Bronchial smooth muscle cell (primary cell): Measurements from ENCODE around the gene KIF1C. TPM values are rescaled to one million over a fixed set of nuclear protein-coding genes. Genes with fewer than 3 reads are reported as not detected.

Experiments
- total RNA-seq: library from RNA; depleted of rRNA; stranded (reverse); fragments of >200 nt; gene quantifications from 2 replicates; pipeline ENCODE4 v1.2.1, GENCODE V29; 2014

Gene KIF1C
- total RNA-seq = 70.3 and 76.3 TPM in 2 replicates

DNA sequence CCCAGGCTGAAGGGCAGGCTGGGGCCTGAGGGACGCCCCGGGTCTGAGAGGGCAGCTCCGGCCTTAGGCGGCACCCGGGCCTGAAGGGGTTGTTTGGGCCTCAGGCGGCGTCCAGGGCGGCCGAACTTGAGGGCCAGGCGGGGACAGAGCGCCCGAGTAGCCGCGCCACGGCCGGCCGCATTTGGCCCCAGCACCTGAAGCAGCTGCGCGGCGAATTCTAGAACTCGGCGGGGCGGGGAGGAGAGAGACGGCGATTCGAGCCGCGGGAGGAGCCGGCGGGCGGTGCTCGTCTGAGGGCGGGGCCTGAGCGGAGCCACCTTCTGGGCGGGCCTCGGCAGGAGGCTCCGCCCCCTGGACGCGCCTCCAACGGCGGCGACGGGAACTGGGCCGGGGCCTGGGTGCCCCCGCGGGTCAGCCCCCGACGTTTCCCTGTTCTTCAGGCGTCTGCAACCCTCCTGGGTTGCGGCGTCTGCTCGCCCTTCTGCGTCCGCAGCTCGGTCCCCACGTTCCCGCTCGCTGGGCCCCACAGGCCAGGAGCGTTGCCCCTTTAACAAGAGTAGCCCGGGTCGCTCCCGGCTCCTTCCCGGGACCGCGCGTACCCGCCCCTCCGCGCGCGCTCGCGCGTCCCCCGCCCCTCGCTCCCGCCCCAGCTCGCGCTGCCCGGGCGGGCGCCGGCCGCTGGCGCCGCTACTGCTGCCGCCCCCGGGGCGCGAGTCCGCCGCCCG, at the start of gene KIF1C, which contains the start of gene INCA1:
KIF1C (plus strand) TSS at position 649 of the 725 bp plus-strand sequence. CDS start 2,297 bp downstream, outside the sequence.
INCA1 (minus strand) TSS at position 221 of the 725 bp plus-strand sequence. CDS start 3,085 bp downstream, outside the sequence.

DNA sequence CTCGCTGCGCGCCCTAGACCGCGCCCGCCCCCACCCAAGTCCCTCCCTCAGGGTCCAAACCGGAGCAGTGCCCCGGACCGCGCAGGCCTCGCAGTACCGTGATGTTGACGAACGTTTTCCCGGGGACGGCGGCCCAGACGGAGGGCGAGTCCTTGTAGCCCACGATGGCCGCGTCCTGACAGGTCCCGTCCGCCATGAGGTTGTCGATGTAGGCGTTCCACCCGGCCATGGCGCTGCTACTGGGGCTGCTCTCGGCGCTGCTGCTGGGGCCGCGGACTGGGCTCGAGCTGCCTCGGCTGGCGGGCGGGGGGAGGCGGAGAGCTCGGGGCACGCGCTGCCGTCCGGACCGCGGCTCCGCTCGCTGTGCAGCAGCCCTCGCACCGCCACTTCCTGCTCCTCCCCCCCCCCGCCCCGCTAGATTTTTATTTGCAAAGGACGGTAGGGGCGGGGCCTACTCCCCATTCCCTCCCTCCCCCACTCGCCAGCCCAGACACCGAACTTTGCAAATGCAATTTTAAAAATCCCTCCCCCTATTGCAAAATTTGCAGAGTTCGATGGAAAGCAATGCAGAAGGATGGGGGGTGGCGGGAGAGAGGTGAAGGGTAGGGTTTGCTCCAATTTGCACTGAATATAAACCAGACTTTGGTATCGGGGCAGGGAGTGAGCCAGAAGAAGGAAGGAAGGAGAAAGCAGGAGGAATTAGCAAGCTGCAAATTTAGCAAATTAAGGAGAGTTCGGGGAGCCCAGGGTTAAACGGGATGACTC, 49.4 kb upstream of the KIF1C start, which contains the start of gene PFN1:
PFN1 (minus strand) TSS at position 365 of the 765 bp plus-strand sequence; CDS start at position 229, 136 bp downstream.

DNA sequence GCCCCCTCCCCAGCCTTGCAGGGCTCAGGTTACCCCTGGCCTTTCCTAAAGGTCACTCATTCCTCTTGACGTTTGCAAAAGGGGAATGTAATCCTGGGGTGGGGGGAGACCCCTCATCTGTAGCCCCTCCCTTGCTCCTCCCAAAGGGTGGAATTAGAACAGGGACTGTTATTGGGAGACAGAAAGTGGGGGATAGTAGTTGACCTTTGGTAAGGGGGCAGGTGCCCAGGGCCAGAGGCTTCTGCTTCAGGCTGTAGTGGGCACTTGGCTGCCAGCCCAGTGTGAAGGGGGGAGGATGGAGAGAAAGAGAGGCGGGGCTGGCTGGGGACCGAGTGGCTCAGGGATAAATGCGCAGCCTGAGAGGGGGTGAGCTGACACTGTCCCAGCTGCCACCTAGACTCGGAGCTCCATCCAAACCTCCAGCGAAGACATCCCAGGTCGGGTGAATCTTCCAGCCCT, 47.0 kb upstream of the KIF1C start, which contains the start of gene ENO3:
ENO3 (plus strand) TSS at position 374 of the 459 bp plus-strand sequence. CDS start 711 bp downstream, outside the sequence.

DNA sequence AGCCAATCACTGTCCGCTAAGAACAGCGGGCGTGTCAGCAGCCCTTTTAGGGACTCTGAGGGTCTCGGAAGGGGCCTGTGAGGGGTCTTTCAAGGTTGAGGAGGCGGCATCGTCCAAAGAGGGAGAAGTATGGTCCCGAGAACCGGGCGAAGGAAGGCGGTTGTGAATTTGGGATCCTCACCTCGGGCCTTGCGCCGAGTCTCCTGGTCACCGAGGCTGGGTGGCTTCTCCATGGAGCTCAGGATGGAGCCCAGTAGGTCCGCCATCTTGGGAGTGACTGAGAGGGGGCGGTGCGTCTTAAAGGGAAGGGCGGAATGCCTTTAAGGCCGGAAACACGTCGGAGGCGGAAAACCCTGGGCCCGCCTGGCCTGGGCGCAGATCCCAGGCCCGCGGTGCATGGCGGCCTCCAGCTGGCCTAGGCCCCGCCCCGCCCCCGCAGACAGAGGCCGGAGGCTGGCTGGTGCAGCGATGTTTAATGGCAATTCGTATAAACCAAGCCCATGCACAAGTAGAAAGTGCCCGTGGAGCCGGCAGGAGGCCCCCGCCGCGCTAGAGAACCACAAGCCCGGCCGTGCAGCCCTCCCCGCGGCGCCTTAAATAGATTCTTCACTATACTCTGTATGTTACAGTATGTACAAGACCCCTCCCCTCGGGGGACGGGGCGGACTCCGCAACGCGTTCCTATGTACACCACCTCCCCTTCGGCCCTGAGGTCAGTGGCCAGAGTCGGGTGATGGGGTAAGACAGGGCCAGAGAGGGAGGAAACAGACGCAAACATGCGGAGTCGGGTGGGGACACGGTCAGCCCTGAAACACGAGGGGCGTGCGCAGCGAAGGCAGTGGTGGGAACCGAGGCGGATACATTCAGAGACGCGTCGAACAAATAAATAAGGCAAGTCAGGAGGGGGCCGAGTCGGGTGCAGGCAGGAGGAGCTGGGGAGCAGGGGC, 29.9 kb upstream of the KIF1C start, which contains the start of gene SPAG7:
SPAG7 (minus strand) TSS at position 279 of the 947 bp plus-strand sequence; CDS start at position 266, 13 bp downstream.

DNA sequence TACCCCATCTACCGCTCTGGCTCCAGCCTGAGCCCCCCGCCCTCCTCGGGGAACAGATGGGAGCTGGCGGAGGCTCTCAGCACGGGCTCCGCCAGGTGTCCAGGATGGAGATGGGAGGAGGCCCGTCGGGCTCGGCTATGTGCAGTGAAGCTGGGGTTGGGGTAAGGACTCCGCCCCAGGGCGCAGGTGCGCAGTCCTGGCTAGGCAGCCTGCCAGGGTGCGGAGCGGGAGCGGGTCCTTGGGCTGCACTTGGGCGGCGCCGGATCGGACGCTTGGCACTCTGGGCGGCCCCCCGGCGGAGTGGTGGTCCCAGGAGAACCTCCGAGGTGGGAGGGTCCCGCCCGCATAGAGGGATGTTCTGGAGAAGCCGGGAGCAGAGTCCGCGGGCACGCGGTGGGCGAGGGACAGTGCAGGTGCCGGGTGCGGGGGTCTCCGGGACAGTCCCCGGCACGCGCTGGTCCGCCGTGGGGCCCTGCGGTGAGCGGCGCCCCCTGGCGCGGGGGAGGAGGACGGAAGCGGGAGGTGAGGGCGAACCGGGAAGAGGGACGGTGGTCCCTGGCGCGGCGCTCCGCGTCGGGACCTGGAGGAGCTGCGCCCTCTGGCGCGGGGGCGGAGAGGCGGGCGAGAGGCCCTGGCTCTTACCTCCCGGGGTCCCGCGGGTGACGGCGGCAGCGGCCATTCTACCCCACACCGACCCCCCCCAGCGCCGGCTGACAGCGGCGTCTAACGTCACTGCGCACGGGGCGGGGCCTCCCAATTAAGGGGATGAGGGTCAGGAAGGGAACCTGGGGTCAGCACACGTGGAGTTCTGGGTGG, 10.6 kb upstream of the KIF1C start, which contains the start of gene CAMTA2:
CAMTA2 (minus strand) TSS at position 725 of the 816 bp plus-strand sequence. CDS start 1,453 bp downstream, outside the sequence.

DNA sequence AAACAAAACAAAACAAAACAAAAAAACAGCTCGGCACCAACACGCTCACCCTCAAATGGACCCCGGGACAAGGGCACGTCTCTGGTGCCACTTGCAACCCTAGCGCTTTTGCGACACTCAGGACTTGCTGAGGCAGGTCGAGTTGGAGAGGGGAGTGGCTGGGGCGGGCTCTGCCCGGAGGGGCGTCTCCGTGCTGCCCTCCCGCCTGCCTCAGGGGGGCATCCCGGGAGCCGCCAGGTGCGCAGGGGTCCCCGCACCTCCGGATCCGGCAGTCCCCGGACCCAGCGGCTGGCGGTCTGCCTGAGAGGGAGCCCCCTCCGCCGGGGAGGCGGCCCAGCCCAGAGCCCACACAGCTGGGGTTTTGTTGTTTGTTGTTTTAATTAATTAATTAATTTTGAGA, 37.6 kb downstream of the KIF1C start, which contains the start of gene SLC52A1:
SLC52A1 (minus strand) TSS at position 112 of the 400 bp plus-strand sequence. CDS start 820 bp downstream, outside the sequence.

Other genes with a start within 250 kb of the KIF1C start
- gene TM4SF5, start 226.1 kb upstream of the KIF1C start, total RNA-seq = not detected in 2 replicates
- gene VMO1, start 211.6 kb upstream of the KIF1C start, total RNA-seq = 1.1 and 1.2 TPM in 2 replicates
- not detected in 2 replicates for gene GLTPD2, start 209.0 kb upstream of the KIF1C start, total RNA-seq
- 134 and 196 TPM in 2 replicates for gene PSMB6, start 201.8 kb upstream of the KIF1C start, total RNA-seq
- gene PLD2, start 190.8 kb upstream of the KIF1C start, total RNA-seq = 19.9 and 20.4 TPM in 2 replicates
- 25.7 and 31.9 TPM in 2 replicates for gene MINK1, start 164.6 kb upstream of the KIF1C start, total RNA-seq
- gene C17orf107, start 98.4 kb upstream of the KIF1C start, total RNA-seq = 3.2 and 3.5 TPM in 2 replicates
- gene CHRNE, start 94.9 kb upstream of the KIF1C start, total RNA-seq = 0.47 and 1.2 TPM in 2 replicates
- not detected in 2 replicates for gene GP1BA, start 65.7 kb upstream of the KIF1C start, total RNA-seq
- 46.7 and 67.4 TPM in 2 replicates for gene SLC25A11, start 57.9 kb upstream of the KIF1C start, total RNA-seq
- gene RNF167, start 57.7 kb upstream of the KIF1C start, total RNA-seq = 13.3 and 16.9 TPM in 2 replicates
- gene PFN1, start 49.4 kb upstream of the KIF1C start, total RNA-seq = 419 and 524 TPM in 2 replicates
- 2.2 TPM in 2 replicates for gene ENO3, start 46.8 kb upstream of the KIF1C start, total RNA-seq
- 51.7 and 58.0 TPM in 2 replicates for gene SPAG7, start 30.1 kb upstream of the KIF1C start, total RNA-seq
- 4.5 and 5.4 TPM in 2 replicates for gene CAMTA2, start 10.3 kb upstream of the KIF1C start, total RNA-seq
- 0.09 and 0.32 TPM in 2 replicates for gene INCA1, start 428 bp upstream of the KIF1C start, total RNA-seq
- gene SLC52A1, start 37.5 kb downstream of the KIF1C start, total RNA-seq = 0.32 TPM in 1 of 2 replicates, not detected in the other
- gene ZFP3, start 80.5 kb downstream of the KIF1C start, total RNA-seq = 0.69 and 1.3 TPM in 2 replicates
- gene ZNF232, start 113.9 kb downstream of the KIF1C start, total RNA-seq = 6.3 and 7.7 TPM in 2 replicates
- gene USP6, start 118.1 kb downstream of the KIF1C start, total RNA-seq = under 0.01 TPM in 1 of 2 replicates, not detected in the other
- gene ZNF594, start 193.9 kb downstream of the KIF1C start, total RNA-seq = 4.8 and 6.5 TPM in 2 replicates
- not detected in 2 replicates for gene SCIMP, start 236.9 kb downstream of the KIF1C start, total RNA-seq